ENCODE measurements around the gene BICD2.

Gene BICD2

DNA sequence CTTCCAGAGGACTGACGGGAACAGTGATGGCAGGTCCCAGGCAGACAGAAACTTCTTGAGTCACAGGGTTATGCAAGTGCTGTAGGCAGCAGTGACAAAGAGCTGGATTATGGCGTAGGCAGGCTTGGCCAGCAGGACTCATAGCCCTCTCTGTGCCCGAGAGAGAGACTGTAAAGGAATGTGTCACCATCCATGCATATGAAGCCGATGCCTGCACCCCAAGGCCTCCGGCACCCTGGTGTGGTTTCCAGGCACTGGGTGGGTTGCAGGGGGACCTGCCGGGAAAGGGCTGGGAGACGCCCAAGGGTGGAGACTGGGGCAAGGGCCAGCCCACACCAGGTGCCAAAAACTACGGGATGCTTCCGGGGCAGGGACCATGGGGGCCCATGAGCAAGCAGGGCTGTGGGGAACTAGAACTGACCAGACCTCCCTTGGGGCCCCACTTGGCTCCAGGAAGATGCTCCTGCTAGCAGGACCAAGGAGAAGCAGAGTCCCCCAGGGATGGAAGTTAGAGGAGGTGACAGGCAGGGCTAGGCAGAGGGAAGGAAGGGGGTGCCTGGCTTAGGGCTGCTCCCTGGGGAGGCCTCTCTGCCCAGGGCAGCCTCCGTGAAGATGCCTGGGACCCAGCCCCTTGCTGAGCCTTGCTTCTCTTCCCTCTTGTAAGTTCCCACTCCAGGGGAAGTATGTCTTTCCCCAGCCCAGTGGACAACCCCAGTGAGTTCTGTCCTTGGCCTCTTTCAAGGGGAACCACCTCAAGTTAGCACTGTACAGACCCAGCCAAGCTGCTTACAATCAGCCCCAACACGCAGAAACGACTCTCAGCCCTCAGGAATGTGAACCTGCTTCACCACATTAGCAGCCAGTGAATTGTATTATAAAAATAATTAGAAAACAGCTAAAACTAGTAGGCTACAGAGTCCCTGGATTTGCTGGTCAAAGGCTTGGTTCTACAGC is 84.2 kb downstream of the BICD2 start:
- no peaks in the 10 kb centered on the region for H3K9me3 ChIP-seq (replicated peaks; ENCODE audit: insufficient read depth, low read length)
- H3K27ac ChIP-seq (ENCODE audit: low read length): no peak overlapping the region
- no peak for DNase-seq
- H4K20me1 ChIP-seq (ENCODE audit: insufficient read depth, low read length): no peaks in the 10 kb centered on the region
- H3K36me3 ChIP-seq (replicated peaks; ENCODE audit: insufficient read depth, low read length): no peaks in the 10 kb centered on the region
- no peak for TF ChIP-seq EZH2phosphoT487 (IDR thresholded peaks at IDR 0.05; ENCODE audit: low read length)
- TF ChIP-seq, protein P1, sequence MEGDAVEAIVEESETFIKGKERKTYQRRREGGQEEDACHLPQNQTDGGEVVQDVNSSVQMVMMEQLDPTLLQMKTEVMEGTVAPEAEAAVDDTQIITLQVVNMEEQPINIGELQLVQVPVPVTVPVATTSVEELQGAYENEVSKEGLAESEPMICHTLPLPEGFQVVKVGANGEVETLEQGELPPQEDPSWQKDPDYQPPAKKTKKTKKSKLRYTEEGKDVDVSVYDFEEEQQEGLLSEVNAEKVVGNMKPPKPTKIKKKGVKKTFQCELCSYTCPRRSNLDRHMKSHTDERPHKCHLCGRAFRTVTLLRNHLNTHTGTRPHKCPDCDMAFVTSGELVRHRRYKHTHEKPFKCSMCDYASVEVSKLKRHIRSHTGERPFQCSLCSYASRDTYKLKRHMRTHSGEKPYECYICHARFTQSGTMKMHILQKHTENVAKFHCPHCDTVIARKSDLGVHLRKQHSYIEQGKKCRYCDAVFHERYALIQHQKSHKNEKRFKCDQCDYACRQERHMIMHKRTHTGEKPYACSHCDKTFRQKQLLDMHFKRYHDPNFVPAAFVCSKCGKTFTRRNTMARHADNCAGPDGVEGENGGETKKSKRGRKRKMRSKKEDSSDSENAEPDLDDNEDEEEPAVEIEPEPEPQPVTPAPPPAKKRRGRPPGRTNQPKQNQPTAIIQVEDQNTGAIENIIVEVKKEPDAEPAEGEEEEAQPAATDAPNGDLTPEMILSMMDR (IDR thresholded peaks at IDR 0.05; ENCODE audit: low read length): no peak
- no peak for TF ChIP-seq EZH2 (optimal IDR thresholded peaks at IDR 0.05; ENCODE audit: low read depth, low read length)
- no peaks in the 10 kb centered on the region for H3K4me1 ChIP-seq (ENCODE audit: low read length)
- no peaks in the 10 kb centered on the region for H3K9me2 ChIP-seq (replicated peaks; ENCODE audit: insufficient read depth, low read length)
- H2AFZ ChIP-seq (ENCODE audit: low read length): no peak overlapping the region
- H3K27me3 ChIP-seq (replicated peaks; ENCODE audit: insufficient read depth, low read length): no peaks in the 10 kb centered on the region
- H3K4me3 ChIP-seq (ENCODE audit: low read length): no peak overlapping the region
- H3K4me2 ChIP-seq (ENCODE audit: low read depth, low read length): no peak overlapping the region
- no peaks in the 10 kb centered on the region for H3K79me2 ChIP-seq (ENCODE audit: low read length)
- H3K9ac ChIP-seq (ENCODE audit: low read length): no peak overlapping the region
- no peaks in the 10 kb centered on the region for H3F3A ChIP-seq (ENCODE audit: insufficient read depth, low read length)

DNA sequence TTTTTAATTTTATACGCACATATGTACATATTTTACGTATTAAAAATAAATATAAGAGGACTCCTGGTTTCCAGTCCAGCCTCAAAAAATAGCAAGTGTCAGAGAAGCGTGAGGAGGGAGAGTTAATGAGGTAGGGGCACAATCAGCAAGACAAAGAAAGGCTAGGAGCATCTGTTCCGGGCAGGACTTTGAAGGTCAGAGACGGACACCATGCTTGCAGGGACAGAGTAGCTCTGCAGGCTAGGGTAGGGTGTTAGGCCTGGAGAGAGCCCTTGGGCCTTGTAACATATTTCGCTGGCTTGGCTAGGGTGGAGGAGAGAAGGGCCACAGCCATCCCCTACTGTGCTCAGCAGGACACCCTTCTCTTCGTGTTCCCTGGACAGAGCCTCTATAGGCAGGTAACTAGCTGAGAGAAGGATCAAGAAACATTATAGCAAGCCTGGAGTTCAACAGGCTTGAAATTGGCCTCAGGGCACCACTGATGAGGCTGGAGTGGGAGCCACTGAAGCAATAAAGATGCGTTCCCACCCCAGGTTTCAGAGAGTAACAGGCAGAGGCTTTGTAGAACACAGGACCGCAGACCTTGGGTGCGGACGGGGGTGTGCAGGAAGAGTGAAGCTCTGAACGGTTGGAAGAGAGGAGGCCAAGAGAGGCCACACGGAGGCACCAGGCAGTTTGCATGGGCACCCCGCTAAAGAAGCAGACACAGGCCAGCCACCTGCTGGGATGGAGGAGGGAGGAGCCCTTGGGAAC is 85.0 kb downstream of the BICD2 start:
- Histone ChIP-seq H3K4me2 (ENCODE audit: low read depth, low read length) (no peak overlapping the region), H3K27ac (ENCODE audit: low read length) (no peak overlapping the region), H3K36me3 (replicated peaks; ENCODE audit: insufficient read depth, low read length) (no peaks in the 10 kb centered on the region), H3K9me2 (replicated peaks; ENCODE audit: insufficient read depth, low read length) (no peaks in the 10 kb centered on the region), H4K20me1 (ENCODE audit: insufficient read depth, low read length) (no peaks in the 10 kb centered on the region), H3K79me2 (ENCODE audit: low read length) (no peaks in the 10 kb centered on the region), H3F3A (ENCODE audit: insufficient read depth, low read length) (no peaks in the 10 kb centered on the region), H3K9ac (ENCODE audit: low read length) (no peak overlapping the region), H3K4me3 (ENCODE audit: low read length) (no peak overlapping the region), H3K4me1 (ENCODE audit: low read length) (no peaks in the 10 kb centered on the region), H3K27me3 (replicated peaks; ENCODE audit: insufficient read depth, low read length) (no peaks in the 10 kb centered on the region), H2AFZ (ENCODE audit: low read length) (no peak overlapping the region), H3K9me3 (replicated peaks; ENCODE audit: insufficient read depth, low read length) (no peaks in the 10 kb centered on the region)
- DNase-seq: no peak
- TF ChIP-seq EZH2phosphoT487 (IDR thresholded peaks at IDR 0.05; ENCODE audit: low read length): no peak
- TF ChIP-seq, protein P1 (IDR thresholded peaks at IDR 0.05; ENCODE audit: low read length): no peak
- no peak for TF ChIP-seq EZH2 (optimal IDR thresholded peaks at IDR 0.05; ENCODE audit: low read depth, low read length)

DNA sequence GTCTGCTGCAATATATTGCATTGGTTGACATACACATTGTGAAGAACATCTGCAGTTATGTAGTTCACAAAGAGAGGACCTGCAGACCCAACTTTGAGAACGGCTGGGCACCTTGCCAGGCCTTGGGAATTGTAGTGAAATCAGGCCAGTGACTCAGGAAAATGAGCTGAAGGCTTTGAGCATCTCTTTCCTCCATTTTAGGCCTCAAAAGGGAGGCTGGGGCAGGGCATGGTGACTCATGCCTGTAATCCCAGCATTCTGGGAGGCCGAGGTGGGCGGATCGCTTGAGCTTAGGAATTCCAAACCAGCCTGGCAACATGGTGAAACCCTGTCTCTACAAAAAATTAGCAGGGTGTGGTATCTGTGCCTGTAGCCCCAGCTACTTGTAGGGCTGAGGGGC is 93.3 kb downstream of the BICD2 start:
- Histone ChIP-seq H3K27me3 (replicated peaks; ENCODE audit: insufficient read depth, low read length) (no peaks in the 10 kb centered on the region), H3K4me1 (ENCODE audit: low read length) (peaks cover 7% of the 10 kb centered on the region), H3K36me3 (replicated peaks; ENCODE audit: insufficient read depth, low read length) (no peaks in the 10 kb centered on the region; the same call in 1 of the 2 replicates), H3F3A (ENCODE audit: insufficient read depth, low read length) (peaks cover 9% of the 10 kb centered on the region), H3K4me2 (ENCODE audit: low read depth, low read length) (peak overlapping the region; percentile 88; the same call in 1 of the 2 replicates), H3K9me3 (replicated peaks; ENCODE audit: insufficient read depth, low read length) (no peaks in the 10 kb centered on the region), H3K9me2 (replicated peaks; ENCODE audit: insufficient read depth, low read length) (no peaks in the 10 kb centered on the region), H3K27ac (ENCODE audit: low read length) (no peak overlapping the region), H3K79me2 (ENCODE audit: low read length) (peaks cover 46% of the 10 kb centered on the region), H4K20me1 (ENCODE audit: insufficient read depth, low read length) (no peaks in the 10 kb centered on the region), H3K4me3 (ENCODE audit: low read length) (0 out of 2 replicates have a peak overlapping the region, but pooled peaks have one; percentile 98), H3K9ac (ENCODE audit: low read length) (no peak overlapping the region), H2AFZ (ENCODE audit: low read length) (no peak overlapping the region)
- no peak for DNase-seq
- TF ChIP-seq EZH2phosphoT487 (IDR thresholded peaks at IDR 0.05; ENCODE audit: low read length): no peak
- no peak for TF ChIP-seq EZH2 (optimal IDR thresholded peaks at IDR 0.05; ENCODE audit: low read depth, low read length)
- TF ChIP-seq, protein P1 (IDR thresholded peaks at IDR 0.05; ENCODE audit: low read length): no peak

Measured in MM.1S (cell line).